Measurements from ENCODE around the gene HSPA12B. TPM values are rescaled to one million over a fixed set of nuclear protein-coding genes. Genes with fewer than 3 reads are reported as not detected.

HSPA12B gene
- polyA plus RNA-seq, 1 donor from 2014 or later, result not detected

DNA sequence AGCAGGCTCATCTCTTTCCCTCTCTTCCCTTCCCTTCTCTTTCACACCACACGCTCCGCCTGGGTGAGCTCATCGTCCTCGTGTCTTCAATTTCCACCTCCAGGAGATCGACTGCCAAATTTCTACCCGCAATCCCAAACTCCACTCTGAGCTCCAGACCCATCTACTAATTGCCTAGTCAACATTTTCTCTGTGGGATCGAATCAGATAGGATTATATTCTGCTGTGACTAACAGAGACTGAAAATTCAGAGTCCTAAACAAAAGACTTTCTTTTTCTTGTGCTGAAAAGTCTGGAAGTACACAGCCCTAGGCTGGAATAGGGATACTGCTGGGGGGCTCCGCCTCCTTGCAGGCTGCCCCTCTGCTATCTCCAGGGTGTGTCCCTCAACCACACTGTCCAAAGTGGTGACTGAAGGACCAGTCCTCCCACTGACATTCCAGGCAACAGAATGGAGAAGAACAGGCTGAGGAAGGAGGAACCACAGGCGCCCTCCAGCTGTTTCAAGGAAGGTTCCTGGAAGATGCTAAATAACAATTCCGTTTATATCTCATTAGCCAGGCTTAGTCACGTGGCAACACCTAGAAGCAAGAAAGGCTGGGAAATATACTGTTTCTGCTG is 5.0 kb upstream of the HSPA12B start:
- Histone ChIP-seq H3K9ac (ENCODE audit: low read length) (no peak overlapping the region), H3K9me2 (ENCODE audit: insufficient read depth, low read length) (no peaks in the 10 kb centered on the region), H2AFZ (ENCODE audit: low read depth, low read length) (no peak overlapping the region), H3K4me2 (ENCODE audit: low read length) (no peak overlapping the region), H3F3A (ENCODE audit: insufficient read depth, low read length, poor library complexity, severe bottlenecking) (no peaks in the 10 kb centered on the region), H3K79me2 (replicated peaks; ENCODE audit: insufficient read depth, low read length) (no peaks in the 10 kb centered on the region), H4K20me1 (ENCODE audit: insufficient read depth) (no peaks in the 10 kb centered on the region), H3K27me3 (ENCODE audit: insufficient read depth, low read depth, low read length) (no peaks in the 10 kb centered on the region), H3K9me3 (ENCODE audit: low read length) (no peaks in the 10 kb centered on the region), H3K27ac (ENCODE audit: low read length) (no peak overlapping the region), H3K36me3 (ENCODE audit: insufficient read depth, low read length) (no peaks in the 10 kb centered on the region), H3K4me3 (ENCODE audit: low read length) (no peak overlapping the region)
- TF ChIP-seq RAD21 (conservative IDR thresholded peaks at IDR 0.05) (no peak), MXI1 (conservative IDR thresholded peaks at IDR 0.05; ENCODE audit: poor library complexity, severe bottlenecking) (no peak), EZH2 (IDR thresholded peaks at IDR 0.05; ENCODE audit: borderline replicate concordance, insufficient read depth, low read length, poor library complexity, severe bottlenecking) (no peak), POLR2AphosphoS5 (IDR thresholded peaks at IDR 0.05) (no peak), TAF1 (IDR thresholded peaks at IDR 0.05; ENCODE audit: low read depth) (no peak), SMC3 (conservative IDR thresholded peaks at IDR 0.05; ENCODE audit: poor library complexity) (no peak), EP300 (conservative IDR thresholded peaks at IDR 0.05; ENCODE audit: poor library complexity, severe bottlenecking) (no peak)
- TF ChIP-seq, protein P1, sequence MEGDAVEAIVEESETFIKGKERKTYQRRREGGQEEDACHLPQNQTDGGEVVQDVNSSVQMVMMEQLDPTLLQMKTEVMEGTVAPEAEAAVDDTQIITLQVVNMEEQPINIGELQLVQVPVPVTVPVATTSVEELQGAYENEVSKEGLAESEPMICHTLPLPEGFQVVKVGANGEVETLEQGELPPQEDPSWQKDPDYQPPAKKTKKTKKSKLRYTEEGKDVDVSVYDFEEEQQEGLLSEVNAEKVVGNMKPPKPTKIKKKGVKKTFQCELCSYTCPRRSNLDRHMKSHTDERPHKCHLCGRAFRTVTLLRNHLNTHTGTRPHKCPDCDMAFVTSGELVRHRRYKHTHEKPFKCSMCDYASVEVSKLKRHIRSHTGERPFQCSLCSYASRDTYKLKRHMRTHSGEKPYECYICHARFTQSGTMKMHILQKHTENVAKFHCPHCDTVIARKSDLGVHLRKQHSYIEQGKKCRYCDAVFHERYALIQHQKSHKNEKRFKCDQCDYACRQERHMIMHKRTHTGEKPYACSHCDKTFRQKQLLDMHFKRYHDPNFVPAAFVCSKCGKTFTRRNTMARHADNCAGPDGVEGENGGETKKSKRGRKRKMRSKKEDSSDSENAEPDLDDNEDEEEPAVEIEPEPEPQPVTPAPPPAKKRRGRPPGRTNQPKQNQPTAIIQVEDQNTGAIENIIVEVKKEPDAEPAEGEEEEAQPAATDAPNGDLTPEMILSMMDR (IDR thresholded peaks at IDR 0.05; ENCODE audit: poor library complexity, severe bottlenecking), result no peak
- TF ChIP-seq, protein P2, sequence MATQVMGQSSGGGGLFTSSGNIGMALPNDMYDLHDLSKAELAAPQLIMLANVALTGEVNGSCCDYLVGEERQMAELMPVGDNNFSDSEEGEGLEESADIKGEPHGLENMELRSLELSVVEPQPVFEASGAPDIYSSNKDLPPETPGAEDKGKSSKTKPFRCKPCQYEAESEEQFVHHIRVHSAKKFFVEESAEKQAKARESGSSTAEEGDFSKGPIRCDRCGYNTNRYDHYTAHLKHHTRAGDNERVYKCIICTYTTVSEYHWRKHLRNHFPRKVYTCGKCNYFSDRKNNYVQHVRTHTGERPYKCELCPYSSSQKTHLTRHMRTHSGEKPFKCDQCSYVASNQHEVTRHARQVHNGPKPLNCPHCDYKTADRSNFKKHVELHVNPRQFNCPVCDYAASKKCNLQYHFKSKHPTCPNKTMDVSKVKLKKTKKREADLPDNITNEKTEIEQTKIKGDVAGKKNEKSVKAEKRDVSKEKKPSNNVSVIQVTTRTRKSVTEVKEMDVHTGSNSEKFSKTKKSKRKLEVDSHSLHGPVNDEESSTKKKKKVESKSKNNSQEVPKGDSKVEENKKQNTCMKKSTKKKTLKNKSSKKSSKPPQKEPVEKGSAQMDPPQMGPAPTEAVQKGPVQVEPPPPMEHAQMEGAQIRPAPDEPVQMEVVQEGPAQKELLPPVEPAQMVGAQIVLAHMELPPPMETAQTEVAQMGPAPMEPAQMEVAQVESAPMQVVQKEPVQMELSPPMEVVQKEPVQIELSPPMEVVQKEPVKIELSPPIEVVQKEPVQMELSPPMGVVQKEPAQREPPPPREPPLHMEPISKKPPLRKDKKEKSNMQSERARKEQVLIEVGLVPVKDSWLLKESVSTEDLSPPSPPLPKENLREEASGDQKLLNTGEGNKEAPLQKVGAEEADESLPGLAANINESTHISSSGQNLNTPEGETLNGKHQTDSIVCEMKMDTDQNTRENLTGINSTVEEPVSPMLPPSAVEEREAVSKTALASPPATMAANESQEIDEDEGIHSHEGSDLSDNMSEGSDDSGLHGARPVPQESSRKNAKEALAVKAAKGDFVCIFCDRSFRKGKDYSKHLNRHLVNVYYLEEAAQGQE (IDR thresholded peaks at IDR 0.05; ENCODE audit: borderline replicate concordance), result no peak

DNA sequence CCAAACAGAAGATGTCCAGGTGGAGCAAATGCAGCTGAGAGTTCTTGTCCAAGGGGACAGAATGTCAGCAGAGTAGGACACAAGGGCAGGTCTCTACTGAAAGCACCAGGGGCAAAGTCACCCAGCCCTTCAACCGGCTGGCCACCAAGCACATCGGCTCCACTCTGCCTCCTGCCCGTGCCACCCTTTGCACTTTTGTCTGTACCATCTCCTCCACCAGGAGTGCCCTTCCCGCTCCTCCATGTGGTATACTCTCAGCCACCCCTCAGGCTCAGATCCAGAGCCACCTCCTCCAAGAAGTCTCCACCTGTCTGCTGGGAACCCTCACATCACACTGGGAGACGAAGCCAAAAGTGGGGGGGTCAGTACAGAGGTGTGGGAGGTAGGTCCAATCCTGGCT is 4.1 kb upstream of the HSPA12B start:
- no peaks in the 10 kb centered on the region for H3K36me3 ChIP-seq (ENCODE audit: insufficient read depth, low read length)
- H3K9me2 ChIP-seq (ENCODE audit: insufficient read depth, low read length), result no peaks in the 10 kb centered on the region
- no peak overlapping the region for H3K4me2 ChIP-seq (ENCODE audit: low read length)
- no peak overlapping the region for H2AFZ ChIP-seq (ENCODE audit: low read depth, low read length)
- no peaks in the 10 kb centered on the region for H3K79me2 ChIP-seq (replicated peaks; ENCODE audit: insufficient read depth, low read length)
- peaks cover 4% of the 10 kb centered on the region for H3K27me3 ChIP-seq (ENCODE audit: insufficient read depth, low read depth, low read length)
- no peaks in the 10 kb centered on the region for H4K20me1 ChIP-seq (ENCODE audit: insufficient read depth)
- TF ChIP-seq, protein P1 (IDR thresholded peaks at IDR 0.05; ENCODE audit: poor library complexity, severe bottlenecking), result no peak
- TF ChIP-seq SMC3 (conservative IDR thresholded peaks at IDR 0.05; ENCODE audit: poor library complexity), result no peak
- TF ChIP-seq MXI1 (conservative IDR thresholded peaks at IDR 0.05; ENCODE audit: poor library complexity, severe bottlenecking), result no peak
- no peak for TF ChIP-seq EP300 (conservative IDR thresholded peaks at IDR 0.05; ENCODE audit: poor library complexity, severe bottlenecking)
- TF ChIP-seq POLR2AphosphoS5 (IDR thresholded peaks at IDR 0.05), result no peak
- TF ChIP-seq RAD21 (conservative IDR thresholded peaks at IDR 0.05), result no peak
- TF ChIP-seq, protein P2 (IDR thresholded peaks at IDR 0.05; ENCODE audit: borderline replicate concordance), result no peak
- TF ChIP-seq TAF1 (IDR thresholded peaks at IDR 0.05; ENCODE audit: low read depth), result no peak
- no peak for TF ChIP-seq EZH2 (IDR thresholded peaks at IDR 0.05; ENCODE audit: borderline replicate concordance, insufficient read depth, low read length, poor library complexity, severe bottlenecking)
- H3K9ac ChIP-seq (ENCODE audit: low read length), result no peak overlapping the region
- H3K9me3 ChIP-seq (ENCODE audit: low read length), result no peaks in the 10 kb centered on the region
- no peaks in the 10 kb centered on the region for H3F3A ChIP-seq (ENCODE audit: insufficient read depth, low read length, poor library complexity, severe bottlenecking)
- H3K27ac ChIP-seq (ENCODE audit: low read length), result no peak overlapping the region
- H3K4me3 ChIP-seq (ENCODE audit: low read length), result no peak overlapping the region
